AG08396 (cell line): ENCODE results near the gene SLC25A20.
"Not testable (repeated sequence)": the region's sequence is repeated elsewhere in the genome, so short reads cannot be mapped to it uniquely, and the experiment has no call there.

Experiments
- DNase-seq: peaks from one replicate; pipeline ENCODE4 v3.0.0; 2012; ENCODE audit warnings: low spot score, mixed read lengths

SLC25A20 gene, protein sequence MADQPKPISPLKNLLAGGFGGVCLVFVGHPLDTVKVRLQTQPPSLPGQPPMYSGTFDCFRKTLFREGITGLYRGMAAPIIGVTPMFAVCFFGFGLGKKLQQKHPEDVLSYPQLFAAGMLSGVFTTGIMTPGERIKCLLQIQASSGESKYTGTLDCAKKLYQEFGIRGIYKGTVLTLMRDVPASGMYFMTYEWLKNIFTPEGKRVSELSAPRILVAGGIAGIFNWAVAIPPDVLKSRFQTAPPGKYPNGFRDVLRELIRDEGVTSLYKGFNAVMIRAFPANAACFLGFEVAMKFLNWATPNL

DNA sequence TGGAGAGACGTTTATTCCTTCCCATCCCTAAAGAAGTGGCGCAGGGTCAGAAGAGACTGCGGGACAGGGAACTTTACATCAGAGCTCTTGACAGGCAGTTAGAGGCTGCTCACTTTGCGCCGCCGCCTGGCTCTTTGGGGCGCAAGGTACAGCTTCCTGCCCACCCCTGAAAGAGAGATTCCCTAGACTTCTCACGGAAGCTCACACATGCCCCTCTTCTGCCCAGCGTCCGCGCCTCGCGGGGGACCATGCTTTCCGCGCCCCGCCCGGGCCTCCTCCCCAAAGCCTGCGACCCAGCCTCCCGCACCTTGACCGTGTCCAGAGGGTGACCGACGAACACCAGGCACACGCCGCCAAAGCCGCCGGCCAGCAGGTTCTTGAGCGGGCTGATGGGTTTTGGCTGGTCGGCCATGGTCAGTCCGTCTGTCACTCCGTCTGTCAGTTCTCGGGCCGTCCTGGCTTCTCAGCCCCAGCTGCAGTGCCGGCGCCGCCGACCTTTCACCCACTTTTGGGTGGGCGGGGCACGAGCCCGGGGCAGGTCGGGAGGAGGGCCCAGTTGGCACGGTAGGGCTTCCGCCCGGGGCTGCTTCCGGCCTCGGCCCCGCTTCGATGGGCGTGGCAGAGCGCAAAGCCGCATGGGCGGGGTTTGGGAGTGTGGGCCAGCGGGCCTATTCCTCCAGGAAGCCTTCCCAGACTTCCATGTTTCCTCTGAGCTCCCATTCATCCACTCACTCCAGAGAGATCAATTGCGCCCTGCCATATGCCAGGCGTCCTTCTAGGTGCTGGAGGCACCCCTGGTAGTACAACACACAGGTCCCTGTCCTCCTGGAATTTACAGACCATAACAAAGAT is at the start of gene SLC25A20:
Gene SLC25A20 (minus strand): TSS at position 500 of the 852 bp plus-strand sequence. CDS start 88 bp downstream, at position 412.
- peak; percentile 95 for DNase-seq

- DNase-seq: no peak
These were observed 47.3 kb upstream of the SLC25A20 start for GRCh38 chr3:48945891-48946549.

DNA sequence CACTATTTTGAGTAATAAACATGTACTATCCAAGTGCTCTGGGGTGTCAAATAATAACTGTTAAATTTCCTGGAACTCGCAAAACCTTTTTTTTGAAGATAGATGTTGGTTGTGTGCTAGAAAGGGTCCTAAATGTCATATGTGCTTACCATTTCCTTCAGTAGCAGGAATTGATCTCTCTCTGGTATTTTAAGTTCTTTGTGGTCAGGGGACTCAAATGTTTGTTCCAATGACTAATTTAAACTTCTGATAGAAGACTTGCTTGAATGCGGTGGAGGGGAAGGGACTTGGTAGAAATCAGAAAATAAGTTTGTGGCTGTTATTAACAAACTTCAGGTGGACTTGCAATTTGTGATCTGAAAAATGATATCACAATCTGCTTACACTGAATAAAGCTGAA is 46.8 kb upstream of the SLC25A20 start:
- no peak for DNase-seq

GRCh38 chr3:48938689-48939088 is 40.0 kb upstream of the SLC25A20 start:
- no peak for DNase-seq

DNA sequence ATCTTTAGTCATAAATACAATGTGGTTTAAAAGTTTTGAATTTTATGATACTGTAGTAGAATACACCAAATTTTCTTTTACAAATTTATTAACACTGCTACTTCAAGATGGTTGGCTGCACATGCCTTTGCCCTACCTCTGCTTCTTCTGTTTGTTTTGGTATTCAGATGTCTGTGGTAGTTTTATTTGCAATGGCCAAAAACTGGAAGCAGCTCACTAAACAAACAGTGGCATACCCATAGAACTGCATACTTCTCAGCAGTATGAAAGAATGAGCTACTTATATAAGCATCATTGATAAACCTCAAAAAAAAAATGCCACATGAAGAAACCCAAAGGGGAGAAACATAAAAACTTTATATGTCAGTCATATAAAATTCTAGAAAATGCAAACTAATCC is 39.5 kb upstream of the SLC25A20 start:
- DNase-seq: peak; percentile 36

- DNase-seq: no peak
These were observed 36.8 kb upstream of the SLC25A20 start for GRCh38 chr3:48935530-48935929.

GRCh38 chr3:48934333-48934991 is 35.8 kb upstream of the SLC25A20 start:
- DNase-seq: no peak

- DNase-seq: no peak
These were observed 33.4 kb upstream of the SLC25A20 start for GRCh38 chr3:48931944-48932580.

DNA sequence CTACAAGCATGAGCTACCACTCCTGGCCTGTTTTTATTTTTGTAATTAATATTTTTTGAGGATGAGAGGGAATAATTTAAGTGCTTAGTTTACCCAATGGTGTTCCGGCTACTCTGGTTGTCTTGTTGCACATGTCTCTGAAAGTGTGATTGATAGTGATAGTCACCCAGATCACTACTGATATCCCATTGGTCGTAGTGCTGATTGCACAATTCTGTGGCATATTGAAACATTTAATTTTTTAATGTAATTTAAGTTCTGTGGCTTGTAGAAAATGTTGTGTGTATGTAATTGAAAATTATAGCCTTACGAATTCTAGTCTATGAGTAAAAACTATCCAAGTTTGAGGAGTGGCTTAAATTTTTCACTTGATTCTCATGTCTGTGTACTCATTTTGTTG is 31.9 kb upstream of the SLC25A20 start:
- no peak for DNase-seq

DNA sequence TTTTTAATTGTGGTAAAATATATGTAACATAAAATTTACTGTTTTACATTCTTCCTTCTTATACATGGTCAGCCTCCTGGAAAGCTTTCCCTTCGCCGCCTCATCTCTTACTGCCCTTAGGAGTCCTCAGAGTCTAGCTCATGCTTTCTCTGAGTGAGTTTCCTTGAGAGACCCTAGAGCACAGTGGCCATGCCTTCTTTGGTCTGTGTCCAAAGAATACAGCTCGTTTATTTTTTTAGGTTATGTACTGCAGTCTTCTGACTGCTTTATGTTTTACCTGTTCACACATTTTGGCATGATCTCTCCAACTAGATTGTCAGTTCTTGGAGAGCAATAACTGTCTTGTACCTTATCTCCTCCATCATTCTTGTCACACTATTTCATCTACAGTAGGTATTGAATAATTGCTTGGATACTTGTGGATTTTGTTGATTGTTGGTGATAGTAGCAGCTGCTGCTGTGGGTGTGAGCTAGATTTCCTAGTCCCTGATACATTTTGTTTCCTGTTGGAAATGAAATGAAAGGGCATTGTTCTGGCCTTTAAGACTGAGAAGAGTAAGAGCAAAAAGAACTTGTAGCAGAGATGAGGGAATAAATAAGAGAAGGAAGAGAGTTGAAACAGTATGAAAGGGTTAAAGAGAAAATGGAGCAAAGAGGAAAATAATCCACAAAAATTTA is 30.8 kb upstream of the SLC25A20 start:
- no peak for DNase-seq

DNA sequence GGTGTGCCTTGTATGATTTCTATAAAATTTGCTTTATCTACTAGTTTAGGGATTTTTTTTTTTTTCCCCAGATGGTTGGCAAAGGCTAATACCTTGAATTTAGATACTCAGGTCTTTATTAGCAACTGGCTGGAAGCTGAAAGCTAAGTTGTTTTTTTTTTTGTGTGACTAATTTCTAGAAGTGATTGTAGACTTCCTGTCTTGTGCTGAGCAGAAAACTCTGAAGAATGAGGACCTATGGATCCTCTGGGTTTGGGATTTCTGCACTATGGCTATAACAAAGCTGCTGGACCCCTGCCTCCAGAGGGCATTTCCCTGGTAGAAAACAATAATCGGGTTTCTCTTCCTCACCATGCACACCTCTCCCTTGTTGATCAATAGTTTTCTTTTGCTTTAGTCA is 30.0 kb upstream of the SLC25A20 start:
- DNase-seq: peak; percentile 22

DNA sequence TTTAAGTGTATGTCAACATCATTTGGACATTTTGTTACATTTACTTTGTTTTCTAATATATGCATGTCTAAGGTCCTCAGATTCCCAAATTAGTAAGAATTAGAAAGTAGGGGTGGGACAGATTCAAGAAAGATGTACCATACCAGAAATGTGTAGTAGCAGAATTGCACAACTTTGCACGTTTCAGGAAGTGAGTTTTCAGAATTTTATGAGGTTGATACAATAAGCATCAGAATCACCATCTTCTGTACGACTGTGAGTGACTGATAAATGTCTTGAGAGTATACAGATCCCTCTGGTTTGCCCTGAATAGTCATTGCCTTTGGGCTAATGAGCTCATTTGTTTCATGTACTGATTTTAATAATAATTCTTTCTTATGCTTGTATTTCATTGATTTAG is 29.2 kb upstream of the SLC25A20 start:
- DNase-seq: no peak

DNA sequence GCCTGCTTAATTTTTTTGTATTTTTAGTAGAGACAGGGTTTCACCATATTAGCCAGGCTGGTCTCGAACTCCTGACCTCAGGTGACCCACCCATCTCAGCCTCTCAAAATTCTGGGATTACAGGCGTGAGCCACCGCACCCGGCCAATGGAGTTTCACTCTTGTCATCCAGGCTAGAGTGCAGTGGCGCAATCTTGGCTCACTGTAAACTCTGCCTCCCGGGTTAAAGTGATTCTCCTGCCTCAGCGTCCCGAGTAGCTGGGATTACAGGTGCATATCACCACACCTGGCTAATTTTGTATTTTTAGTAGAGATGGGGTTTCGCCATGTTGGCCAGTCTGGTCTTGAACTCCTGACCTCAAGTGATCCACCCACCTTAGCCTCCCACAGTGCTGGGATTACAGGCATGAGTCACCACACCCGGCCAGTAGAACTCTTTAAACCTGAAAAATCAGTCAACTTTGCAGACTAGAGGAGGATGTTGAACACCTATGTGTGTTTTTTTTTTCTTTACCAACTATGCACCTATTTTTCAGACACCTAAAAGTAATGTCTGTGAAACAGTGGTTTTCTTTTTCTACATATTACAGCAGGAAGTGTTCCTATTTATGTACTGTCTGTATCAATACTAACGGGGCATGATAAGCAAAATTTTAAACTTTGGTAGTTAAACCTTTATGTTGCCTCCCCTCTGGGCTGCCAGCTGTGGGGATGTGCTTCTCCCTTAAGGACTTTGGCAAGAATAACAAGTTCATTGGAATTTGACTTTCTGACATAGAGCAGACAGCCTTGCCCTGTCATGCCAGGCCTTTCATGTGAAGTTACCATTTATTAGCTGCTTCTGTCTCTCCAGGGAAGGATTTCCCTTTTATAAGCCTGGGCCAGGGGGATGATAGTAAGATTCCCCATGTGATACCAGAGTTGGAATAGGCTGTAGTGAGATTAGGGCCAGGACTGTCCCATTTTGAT is 28.0 kb upstream of the SLC25A20 start:
- peak; percentile 17 for DNase-seq

DNA sequence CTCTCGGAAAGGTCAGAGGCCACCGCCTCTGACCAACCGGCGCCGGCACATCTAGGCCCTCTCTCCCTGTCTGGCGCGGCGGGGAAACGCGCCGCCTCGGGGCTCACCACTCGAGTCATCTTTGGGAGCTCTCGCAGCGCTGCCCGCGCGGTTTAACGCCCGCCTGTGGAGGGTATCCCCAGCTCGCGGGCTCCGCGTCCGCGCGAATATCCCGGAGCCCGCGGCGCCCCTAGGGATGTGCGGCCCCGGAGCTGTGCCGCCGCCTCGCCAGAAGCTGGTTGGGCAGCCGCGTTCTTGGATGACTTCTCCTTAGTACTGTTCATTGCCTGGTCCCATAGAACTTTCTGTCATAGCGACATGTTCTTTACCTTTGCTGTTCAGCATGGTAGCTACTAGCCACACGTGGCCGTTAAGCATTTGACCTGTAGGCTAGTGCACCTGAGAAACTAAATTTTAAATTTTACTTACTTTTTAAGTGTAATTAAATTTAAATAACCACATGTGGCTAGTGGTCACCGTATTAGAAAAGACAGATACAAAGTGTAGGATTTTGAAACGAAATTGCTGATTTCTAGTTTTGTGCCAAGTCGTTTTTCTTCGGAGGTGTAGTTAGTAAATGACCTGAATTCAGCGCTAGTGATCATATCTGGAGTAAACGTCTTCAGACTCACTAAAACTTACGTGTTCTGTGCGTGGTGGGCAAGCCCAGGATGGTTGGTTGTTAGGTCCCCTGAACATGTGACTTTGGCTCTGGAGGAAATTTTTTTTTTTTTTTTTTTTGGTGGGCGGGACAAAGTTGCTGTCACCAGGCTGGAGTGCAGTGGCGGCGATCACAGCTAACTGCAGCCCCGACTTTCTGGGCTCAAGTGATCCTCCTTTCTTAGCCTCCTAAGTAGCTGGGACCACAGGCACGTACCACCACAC is 20.8 kb upstream of the SLC25A20 start:
- peak; percentile 68 for DNase-seq

- DNase-seq: peak; percentile 97
These were observed 19.9 kb upstream of the SLC25A20 start, which contains the start of gene ARIH2 for GRCh38 chr3:48918388-48919214. Gene ARIH2, plus strand, starts transcription at chr3:48918842. Its CDS starts 8,717 bp downstream, at chr3:48927559.

DNA sequence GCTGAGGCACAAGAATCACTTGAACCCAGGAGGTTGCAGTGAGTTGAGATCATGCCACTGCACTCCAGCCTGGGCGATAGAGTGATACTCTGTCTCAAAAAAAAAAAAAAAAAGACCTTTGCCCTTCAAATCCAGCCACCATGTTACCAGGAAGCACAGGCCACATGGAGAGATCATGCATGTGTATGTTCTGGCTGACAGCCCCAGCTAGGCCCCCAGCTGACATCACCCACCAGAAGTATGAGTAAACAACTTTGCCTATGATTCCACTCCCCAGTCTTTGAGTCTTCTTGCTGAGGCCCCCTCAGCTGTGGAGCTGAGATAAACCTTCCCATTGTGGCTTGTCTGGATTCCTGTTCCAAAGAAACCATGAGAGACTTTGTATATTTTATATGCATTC is 16.6 kb upstream of the SLC25A20 start:
- no peak for DNase-seq

- not testable (repeated sequence) for DNase-seq
These were observed 8.3 kb upstream of the SLC25A20 start for GRCh38 chr3:48907026-48907425.

- no peak for DNase-seq
These were observed 591 bp upstream of the SLC25A20 start for GRCh38 chr3:48899273-48899672.
